K562 (cell line): Measurements from ENCODE around the gene ATP5PD. TPM values are rescaled to one million over a fixed set of nuclear protein-coding genes. Genes with fewer than 3 reads are reported as not detected.

Experiments used
- ATF1 ChIP-seq, 2 experiments: fragments of 450-650 bp in 1 of 2; IDR thresholded peaks; 2 replicates each; pipeline ENCODE4 v1.6.1; 2016; ENCODE audit warnings: missing compliant biosample characterization in 1 of 2, missing genetic modification characterization in 1 of 2
- GABPB1 ChIP-seq: sonication (generic); formaldehyde crosslinking; IDR thresholded peaks from 2 replicates; pipeline ENCODE4 v1.8.0; 2022; ENCODE audit warnings: mild to moderate bottlenecking, missing genetic modification reagents
- HOXB6 ChIP-seq: fragments of 250-450 bp; sonication (Bioruptor Pico); IDR thresholded peaks from 2 replicates; pipeline ENCODE4 v1.5.1; 2022; ENCODE audit warnings: mild to moderate bottlenecking, borderline replicate concordance
- LCOR ChIP-seq: sonication (generic); formaldehyde crosslinking; IDR thresholded peaks from 2 replicates; pipeline ENCODE4 v1.8.0; 2022; ENCODE audit warnings: mild to moderate bottlenecking, missing genetic modification reagents
- NR4A1 ChIP-seq, 2 experiments: fragments of 250-450 bp in 1 of 2; fragments of 450-650 bp in 1 of 2; sonication (Bioruptor Pico) in 1 of 2; IDR thresholded peaks; 2 replicates each; pipeline versions ENCODE4 v1.4.0 to v1.6.1; 2016 to 2020; ENCODE audit warnings: mild to moderate bottlenecking in 2 of 2, missing compliant biosample characterization in 1 of 2, missing genetic modification characterization in 1 of 2, moderate library complexity in 1 of 2
- RCOR1 ChIP-seq, 2 experiments: IDR thresholded peaks; 2 replicates each; pipeline ENCODE4 v1.6.1; 2012; ENCODE audit warnings: low read depth in 2 of 2, low read length in 2 of 2, borderline replicate concordance in 1 of 2, improper control_type of control experiment in 1 of 2
- TAF7 ChIP-seq: fragments of 450-650 bp; IDR thresholded peaks from 2 replicates; pipeline ENCODE4 v1.6.1; 2016; ENCODE audit warnings: missing genetic modification characterization, missing compliant biosample characterization
- TSC22D4 ChIP-seq: fragments of 450-650 bp; IDR thresholded peaks from 2 replicates; pipeline ENCODE4 v1.6.1; 2016; ENCODE audit warnings: missing genetic modification characterization, missing biosample characterization, control low read depth
- ZKSCAN1 ChIP-seq: fragments of 150-350 bp; IDR thresholded peaks from 2 replicates; pipeline ENCODE4 v1.6.1; 2016; ENCODE audit warnings: low read depth, low read length
- ZNF449 ChIP-seq: fragments of 250-450 bp; sonication (Bioruptor Pico); IDR thresholded peaks from 2 replicates; pipeline ENCODE4 v1.8.0; 2022; ENCODE audit warnings: moderate library complexity, mild to moderate bottlenecking, inconsistent platforms
- ZNF609 ChIP-seq: sonication (generic); formaldehyde crosslinking; IDR thresholded peaks from 2 replicates; pipeline ENCODE4 v1.8.1; 2023; ENCODE audit warnings: missing genetic modification reagents, mild to moderate bottlenecking, borderline replicate concordance
- polyA plus RNA-seq, 8 experiments: library from polyadenylated mRNA; depleted of rRNA in 4 of 8; stranded (reverse) in 5 of 8; unstranded in 3 of 8; fragments of >200 nt; fragmentation: Nextera tagmentation in 2 of 8; fragmentation: Illumina TruSeq in 1 of 8; extraction: Ambion mirVana in 2 of 8; extraction: Trizol in 1 of 8; gene quantifications; 2 replicates each; pipeline versions ENCODE4 v1.2.1 to v1.2.3, GENCODE V29; 2011 to 2014; ENCODE audit warnings: inconsistent platforms in 1 of 8, missing spikeins in 1 of 8
- total RNA-seq, 7 experiments: library from RNA; depleted of rRNA in 6 of 7; stranded (reverse); fragments of >200 nt in 6 of 7; fragmentation: Illumina TruSeq in 2 of 7; extraction: Trizol in 2 of 7; gene quantifications; 2 replicates each; pipeline versions ENCODE4 v1.2.1 to v1.2.3, GENCODE V29; 2011 to 2021; ENCODE audit warnings: low replicate concordance in 1 of 7

Gene ATP5PD
- total and polyA plus RNA-seq, 9 of the 15 experiments (the other 6 are each of a cell fraction or from before 2014, with no cell fraction given), result 271 to 828 (median 432) TPM

GRCh38 chr17:75013092-75013559 is 33.6 kb downstream of the ATP5PD start (continued):
- TF ChIP-seq ZNF609 (no peak), GABPB1 (no peak), HOXB6 (CRISPR knock-in tag) (no peak), ZNF449 (CRISPR knock-in tag) (no peak), LCOR (CRISPR knock-in tag) (0 out of 2 replicates have a peak, but pooled peaks have one; percentile 9), TSC22D4 (tag) (no peak), RCOR1 (IDR thresholded peaks at IDR 0.05; ENCODE audit: borderline replicate concordance in 1 of 2, low read depth in 2 of 2, low read length in 2 of 2) (no peak), ATF1 (CRISPR knock-in tag; IDR thresholded peaks at IDR 0.05) (no peak), ATF1 (tag; IDR thresholded peaks at IDR 0.05) (0 out of 2 replicates have a peak, but pooled peaks have one; percentile 3), TAF7 (no peak), NR4A1 (CRISPR knock-in tag; IDR thresholded peaks at IDR 0.05) (no peak), NR4A1 (tag; IDR thresholded peaks at IDR 0.05) (no peak), ZKSCAN1 (no peak)
